Stimulated activated CD4-positive, alpha-beta T cell treated with anti-CD3 and anti-CD28 coated beads, Interleukin-1b, Interleukin-23, amount 100 ng/mL, for 4 hours (primary cell): ENCODE results near the gene STRA8.
A peak's percentile ranks its signal among the peaks of the same experiment; 100 is the strongest.
"Not testable (repeated sequence)": the region's sequence is repeated elsewhere in the genome, so short reads cannot be mapped to it uniquely, and the experiment has no call there.

Experiments used
- DNase-seq, 2 donors: peaks; one replicate each; pipeline ENCODE4 v3.0.0-alpha.2; 2020; ENCODE audit warnings: low read depth in 2 of 2

STRA8 gene

DNA sequence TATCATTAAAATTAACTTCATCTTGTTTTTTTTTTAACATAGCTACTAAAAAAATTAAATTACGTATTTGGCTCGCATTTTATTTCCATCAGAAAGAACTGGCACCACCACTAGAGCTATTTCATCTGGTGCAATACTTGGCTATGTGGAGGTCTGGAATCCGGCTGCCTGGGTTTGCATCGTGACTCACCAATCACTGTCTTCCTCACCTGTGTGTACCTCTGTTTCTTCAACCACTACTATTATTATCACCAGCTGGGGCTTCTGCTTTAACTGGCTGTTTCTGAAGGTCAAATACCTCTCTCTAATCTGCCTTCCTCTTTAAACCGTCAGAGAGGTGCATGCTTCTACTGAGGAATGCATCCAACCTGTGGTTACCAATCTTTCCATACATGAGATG, 28.8 kb upstream of the STRA8 start:
- no peak for DNase-seq

DNA sequence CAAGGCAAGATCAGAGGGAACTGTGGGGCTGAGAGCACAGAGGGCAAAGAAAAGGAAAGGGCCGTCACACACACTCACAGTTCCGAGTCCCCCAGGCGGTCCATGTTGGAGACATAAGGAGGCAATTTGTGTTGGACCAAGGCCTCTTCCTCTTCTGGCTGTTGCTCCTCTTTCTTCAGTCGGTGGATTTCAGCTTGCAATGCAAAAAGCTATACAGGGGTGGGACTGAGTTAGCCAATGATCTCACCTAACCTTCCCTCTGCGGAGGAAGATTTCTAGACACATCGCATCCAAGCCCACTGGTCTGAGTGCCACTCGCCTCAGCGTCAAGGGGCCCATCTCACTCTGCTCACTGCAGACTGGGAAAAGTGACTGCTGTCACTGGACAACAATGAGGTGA, 27.8 kb upstream of the STRA8 start:
- no peak for DNase-seq

- DNase-seq: no peak
Measured at GRCh38 chr7:135206941-135207391, 26.7 kb upstream of the STRA8 start.

GRCh38 chr7:135207406-135208101, 26.1 kb upstream of the STRA8 start:
- no peak for DNase-seq

GRCh38 chr7:135208102-135208793, 25.4 kb upstream of the STRA8 start:
- DNase-seq: no peak

- DNase-seq: no peak
Measured at GRCh38 chr7:135209225-135209834, 24.3 kb upstream of the STRA8 start.

DNA sequence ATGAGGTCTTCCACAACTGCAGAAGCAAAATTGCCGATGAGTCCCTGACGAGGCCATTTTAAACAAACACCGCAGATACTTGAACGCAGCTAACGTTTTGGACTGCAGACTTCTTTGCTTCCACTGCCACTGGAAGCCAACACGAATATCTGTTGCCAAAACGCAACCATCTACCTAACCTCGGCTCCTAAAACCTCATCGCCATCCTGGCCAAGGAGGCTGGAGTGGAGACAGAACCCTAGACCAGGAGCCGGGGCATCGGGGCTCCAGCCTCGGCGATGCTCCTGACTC, 22.8 kb upstream of the STRA8 start:
- DNase-seq: no peak

DNA sequence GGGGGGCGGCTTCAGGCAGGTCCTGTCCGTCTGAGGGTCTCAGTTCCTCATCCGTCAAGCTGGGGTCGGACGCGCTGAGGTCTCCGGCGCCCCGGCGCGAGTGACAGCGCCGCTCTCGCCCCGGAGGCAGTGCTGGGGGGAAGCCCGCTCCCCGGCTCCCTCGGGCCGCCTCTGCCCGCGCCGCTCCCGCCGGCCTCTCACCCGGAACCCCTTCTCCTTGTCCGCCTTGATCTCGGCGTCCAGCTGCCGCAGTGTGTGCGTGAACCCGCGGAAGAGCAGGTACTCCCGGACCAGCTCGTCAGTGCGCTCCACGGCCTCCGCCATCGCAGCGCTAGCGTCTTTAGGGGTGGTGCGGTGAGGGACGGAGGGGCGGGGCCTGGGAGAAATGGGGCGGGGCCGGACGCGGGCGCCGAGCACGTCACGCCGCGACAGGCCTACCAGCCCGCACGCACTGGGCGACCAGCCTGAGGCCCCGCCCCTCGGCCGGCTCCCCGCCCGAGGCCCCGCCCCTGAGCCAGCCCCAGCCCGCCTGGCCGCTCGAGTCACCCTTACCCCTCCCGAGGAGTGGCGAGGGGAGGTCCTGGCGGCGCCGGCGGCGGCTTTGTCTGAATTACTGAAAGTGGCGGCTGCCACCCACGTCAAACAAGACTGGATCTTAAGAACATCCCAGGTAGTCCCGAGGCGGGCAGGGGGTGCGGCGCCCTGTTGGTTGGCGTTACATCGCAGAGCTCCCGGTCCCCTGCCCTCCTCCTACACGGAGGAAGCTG, 22.3 kb upstream of the STRA8 start, which contains the start of gene WDR91:
Gene WDR91, minus strand, starts transcription at position 348 of the 767 bp plus-strand sequence. Its CDS starts 24 bp downstream, at position 324.
- DNase-seq: peak; percentile 97 to 99

- not testable (repeated sequence) for DNase-seq
Measured at GRCh38 chr7:135211946-135212685, 21.5 kb upstream of the STRA8 start.

- DNase-seq: no peak
Measured at GRCh38 chr7:135213831-135214230, 19.8 kb upstream of the STRA8 start.

DNA sequence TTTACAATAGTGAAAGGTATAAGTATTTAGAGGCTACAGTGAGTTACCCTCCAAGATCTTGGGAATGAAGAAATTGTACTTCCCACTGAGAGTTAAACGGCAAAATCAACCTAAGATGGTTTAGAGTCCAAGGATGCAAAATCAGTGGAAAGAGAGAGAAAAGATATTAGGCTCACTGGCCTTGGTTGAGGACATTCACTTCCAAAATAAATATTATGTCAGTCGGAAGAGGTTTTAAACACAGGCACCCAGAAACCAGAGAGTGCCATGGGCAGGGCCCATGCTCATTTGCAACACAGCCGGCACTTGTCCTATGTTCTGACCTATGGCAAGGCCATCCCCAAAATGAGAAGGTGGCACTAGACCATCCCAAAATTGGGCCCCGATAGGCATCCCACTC, 18.5 kb upstream of the STRA8 start:
- DNase-seq: no peak

- no peak for DNase-seq
Measured at GRCh38 chr7:135215698-135216097, 17.9 kb upstream of the STRA8 start.

GRCh38 chr7:135217645-135218509, 15.8 kb upstream of the STRA8 start:
- no peak for DNase-seq

GRCh38 chr7:135224027-135224426, 9.6 kb upstream of the STRA8 start:
- no peak for DNase-seq

GRCh38 chr7:135231686-135232085, 2.0 kb upstream of the STRA8 start:
- no peak for DNase-seq

GRCh38 chr7:135232087-135232486, 1.6 kb upstream of the STRA8 start:
- no peak for DNase-seq

- no peak for DNase-seq
Measured at GRCh38 chr7:135232720-135233119, 918 bp upstream of the STRA8 start.

DNA sequence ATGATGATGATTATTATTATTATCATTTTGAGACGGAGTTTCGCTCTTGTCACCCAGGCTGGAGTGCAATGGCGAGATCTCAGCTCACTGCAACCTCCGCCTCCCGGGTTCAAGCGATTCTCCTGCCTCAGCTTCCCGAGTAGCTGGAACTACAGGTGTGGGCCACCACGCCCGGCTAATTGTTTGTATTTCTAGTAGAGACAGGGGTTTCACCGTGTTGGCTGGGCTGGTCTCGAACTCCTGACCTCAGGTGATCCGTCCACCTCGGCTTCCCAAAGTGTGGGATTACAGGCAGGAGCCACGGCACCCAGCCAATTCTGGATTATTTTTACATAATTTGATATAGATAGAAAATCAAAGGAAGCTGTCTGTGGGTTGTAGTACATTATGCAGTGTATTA, 457 bp downstream of the STRA8 start:
- not testable (repeated sequence) for DNase-seq

DNA sequence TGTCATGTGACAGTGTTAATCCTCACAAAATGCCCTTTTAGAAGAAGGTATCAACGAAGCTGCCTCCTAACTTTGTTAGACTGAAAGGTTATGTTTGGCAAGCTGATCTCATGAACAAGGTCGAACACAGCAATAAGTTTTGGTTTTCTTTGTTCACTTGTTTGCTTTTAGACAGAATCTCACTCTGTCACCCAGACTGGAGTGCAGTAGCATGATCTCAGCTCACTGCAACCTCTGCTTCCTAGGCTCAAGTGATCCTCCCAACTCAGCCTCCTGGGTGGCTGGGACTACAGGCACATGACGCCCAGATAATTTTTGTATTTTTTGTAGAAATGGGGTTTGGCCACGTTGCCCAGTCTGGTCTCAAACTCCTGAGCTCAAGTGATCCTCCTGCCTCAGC, 1.1 kb downstream of the STRA8 start:
- no peak for DNase-seq

DNA sequence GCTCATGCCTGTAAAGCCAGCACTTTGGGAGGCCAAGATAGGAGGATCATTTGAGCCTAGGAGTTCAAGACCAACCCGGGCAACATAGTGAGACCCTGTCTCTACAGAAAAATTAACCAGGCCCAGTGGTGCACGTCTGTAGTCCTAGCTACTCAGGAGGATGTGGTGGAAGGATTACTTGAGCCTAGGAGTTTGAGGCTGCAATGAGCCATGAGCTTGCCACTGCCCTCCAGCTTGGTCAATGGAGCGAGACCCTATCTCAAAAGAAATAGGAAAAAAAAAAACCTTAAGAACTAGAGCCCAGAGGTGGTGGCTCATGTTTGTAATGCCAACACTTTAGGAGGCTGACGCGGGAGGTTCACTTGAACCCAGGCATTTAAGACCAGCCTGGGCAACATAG, 2.2 kb downstream of the STRA8 start:
- no peak for DNase-seq

DNA sequence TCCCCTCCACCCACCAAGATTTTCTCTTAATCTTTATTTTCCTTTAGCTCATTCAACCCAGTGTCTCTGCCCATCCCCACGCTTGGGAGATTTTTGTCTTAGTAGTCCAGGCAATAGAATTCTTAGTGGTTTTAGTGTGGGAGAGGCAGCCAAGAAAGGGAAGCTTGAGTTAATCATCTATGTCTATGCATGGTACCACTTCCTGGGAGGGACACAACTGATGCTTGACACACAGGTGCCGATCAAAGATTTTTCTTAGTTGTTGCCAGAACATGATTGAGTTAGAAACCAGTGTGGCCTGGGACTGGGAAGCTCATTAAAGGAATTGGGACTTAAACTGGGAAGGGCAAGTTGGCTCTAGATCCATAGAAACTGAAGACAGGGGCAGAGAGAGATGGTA, 3.1 kb downstream of the STRA8 start:
- DNase-seq: no peak
